CD4-positive, alpha-beta T cell treated with Interleukin-1 beta for 1 hour (primary cell): Measurements from ENCODE around the gene UGT1A6.
"Not testable (repeated sequence)": the region's sequence is repeated elsewhere in the genome, so short reads cannot be mapped to it uniquely, and the experiment has no call there.

Experiments used
- DNase-seq, 2 donors: peaks; one replicate each; pipeline ENCODE4 v3.0.0-alpha.2; 2020 to 2022

The UGT1A6 gene

DNA sequence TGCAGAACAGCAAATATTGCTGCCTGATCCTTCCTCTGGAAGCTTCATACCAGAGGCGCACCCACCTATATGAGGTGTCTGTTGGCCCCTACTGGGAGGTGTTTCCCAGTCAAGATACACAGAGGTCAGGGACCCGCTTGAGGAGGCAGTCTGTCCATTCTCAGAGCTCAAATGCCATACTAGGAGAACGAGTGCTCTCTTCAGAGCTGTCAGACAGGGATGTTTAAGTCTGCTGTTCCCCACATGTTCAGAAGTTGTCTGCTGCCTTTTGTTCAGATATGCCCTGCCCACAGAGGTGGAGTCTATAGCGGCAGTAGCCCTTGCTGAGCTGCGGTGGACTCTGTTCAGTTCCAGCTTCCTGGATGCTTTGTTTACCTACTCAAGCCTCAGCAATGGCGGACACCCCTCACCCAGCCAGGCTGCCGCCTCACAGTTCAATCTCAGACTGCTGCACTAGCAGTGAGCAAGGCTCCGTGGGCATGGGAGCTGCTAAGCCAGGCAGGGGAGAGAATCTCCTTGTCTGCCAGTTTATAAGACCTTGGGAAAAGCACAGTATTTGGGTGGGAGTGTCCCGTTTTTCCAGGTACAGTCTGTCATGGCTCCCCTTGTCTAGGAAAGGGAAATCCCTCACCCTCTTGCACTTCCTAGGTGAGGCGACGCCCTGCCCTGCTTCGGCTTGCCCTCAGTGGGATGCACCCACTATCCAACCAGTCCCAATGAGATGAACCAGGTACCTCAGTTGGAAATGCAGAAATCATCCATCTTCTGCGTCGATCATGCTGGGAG, 44.4 kb downstream of the UGT1A6 start:
- not testable (repeated sequence) for DNase-seq

DNA sequence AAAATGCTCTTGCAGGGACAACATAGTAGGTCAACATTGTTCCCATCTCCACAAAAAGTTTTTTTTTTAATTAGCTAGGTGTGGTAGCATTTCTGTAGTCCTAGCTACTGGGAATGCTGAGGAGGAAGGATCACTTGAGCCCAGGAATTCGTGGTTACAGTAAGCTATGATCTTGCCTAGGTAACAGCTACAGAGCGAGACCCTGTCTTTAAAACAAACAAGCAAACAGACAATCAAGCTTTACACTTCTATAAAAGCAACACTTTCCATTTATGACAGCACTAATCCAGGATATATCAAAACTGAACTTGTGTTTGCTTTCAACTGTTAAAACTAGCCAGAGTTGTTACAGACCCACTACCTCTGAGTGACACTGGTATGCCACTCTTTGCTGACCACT, 48.2 kb downstream of the UGT1A6 start:
- no peak for DNase-seq

DNA sequence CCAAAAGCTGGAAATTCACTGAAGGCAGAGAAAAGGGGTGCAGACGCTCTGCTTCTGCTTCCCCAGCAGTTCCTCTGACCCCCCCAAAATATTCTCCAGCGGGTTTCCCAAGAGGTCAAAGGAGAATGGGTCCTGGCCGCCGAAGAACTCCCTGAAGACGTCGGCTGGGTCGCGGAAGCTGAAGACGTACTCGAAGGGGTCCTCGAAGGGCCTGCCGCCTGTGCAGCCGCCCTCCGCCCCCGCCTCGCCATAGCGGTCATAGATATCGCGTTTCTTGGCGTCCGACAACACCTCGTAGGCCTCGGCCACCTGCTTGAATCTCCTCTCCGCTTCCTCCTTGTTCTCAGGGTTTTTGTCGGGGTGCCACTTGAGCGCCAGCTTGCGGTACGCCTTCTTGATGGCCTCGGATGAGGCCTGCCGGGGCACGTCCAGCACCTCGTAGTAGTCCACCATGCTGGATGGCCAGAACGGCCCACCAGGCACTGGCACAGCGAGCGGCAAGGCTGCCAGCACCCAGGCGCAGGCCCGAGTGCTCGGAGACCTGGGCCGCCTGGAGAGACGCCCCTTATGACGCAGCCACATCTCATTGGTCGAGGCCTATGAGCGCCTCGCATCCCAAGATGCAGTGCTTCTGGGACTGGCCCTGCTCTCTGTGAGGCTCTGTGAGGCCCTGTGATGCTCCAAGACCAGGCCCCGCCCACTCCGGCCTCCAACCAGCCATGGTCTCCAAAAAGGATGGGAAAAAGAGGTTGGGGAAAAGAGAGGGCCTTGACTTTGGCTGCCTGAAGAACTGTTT, 51.0 kb downstream of the UGT1A6 start:
- DNase-seq: no peak

DNA sequence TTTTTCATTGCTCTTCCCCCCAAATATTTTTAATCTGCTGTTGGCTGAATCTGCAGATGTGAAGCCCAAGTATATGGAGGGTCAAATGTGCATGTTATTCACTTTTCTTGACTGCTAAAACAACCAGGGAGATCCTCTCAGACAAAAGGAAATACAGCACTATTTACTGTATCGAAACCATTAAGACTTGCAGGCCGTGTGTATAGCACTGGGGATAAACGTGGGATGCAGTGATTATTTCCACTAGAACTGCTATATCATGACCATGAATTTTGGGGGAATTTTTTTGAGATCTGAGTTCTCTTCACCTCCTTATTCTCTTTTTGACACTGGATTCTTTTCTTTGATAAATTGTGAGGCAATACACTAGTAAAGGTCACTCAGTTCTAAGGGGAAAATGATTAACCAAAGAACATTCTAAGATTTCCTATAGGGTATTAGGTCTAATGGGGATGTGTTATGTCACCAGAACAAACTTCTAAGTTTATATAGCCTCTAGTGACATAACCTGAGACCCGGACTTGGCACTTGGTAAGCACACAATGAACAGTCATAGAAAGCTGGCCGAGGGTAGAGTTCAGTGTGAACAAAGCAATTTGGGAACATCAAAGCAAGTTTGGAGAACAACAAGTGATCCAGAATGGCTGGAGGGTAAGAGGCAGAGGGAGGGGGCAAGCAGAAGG, 52.5 kb downstream of the UGT1A6 start:
- no peak for DNase-seq

DNA sequence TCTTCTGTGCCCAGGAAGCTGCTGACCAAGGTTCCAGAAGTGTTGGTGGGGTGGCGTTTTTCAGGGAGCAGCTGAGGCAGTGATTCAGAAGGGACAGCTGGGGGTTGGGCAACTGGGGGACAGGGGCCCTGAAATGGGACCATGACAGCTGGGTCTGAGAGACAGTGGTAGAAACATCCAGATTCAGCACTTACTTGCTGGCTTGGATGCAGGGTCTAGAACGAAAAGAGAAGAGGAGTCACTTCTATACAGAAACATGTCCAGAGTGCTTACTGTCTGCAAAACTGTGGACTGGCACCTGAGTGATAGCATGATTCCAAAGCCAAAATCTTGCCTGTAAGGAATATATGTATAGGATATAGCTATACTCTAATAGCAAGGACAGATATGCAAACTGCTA, 53.1 kb downstream of the UGT1A6 start:
- DNase-seq: not testable (repeated sequence)

DNA sequence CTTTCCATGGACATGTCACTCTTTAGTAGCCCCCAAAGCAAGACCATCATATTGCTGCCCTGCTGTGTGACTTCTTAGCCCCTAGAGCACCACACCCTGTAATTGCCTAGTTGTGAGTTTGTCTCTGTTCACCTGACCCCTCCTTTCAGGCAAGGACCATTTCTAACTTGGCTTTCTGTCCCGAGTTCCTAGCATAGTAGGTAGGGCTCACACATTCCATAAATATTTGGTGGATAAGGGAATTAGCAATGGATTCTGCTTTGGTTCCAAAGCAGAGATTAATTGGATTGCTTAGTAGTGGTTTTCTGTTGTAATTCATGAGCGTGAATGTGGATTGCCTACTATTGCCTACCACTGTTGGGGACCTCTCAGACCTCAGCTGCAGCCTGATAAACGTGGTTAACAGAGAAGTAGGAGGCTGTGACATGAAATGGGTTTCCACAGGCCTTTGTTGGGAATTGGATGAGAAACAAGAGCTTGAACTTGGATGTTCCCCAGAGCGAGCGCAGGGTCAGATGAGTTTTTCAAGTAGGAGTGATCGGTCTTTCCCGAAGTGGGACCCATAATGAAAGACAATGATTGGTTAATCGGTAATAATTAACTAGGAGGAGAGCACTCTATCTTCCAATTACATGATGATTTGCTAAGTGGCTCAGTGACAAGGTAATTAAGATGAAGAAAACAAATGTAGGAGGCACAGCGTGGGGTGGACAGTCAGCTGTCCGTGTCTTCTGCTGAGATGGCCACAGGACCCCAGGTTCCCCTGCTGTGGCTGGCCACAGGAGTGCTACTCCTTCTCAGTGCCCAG, 54.0 kb downstream of the UGT1A6 start:
- DNase-seq: no peak

DNA sequence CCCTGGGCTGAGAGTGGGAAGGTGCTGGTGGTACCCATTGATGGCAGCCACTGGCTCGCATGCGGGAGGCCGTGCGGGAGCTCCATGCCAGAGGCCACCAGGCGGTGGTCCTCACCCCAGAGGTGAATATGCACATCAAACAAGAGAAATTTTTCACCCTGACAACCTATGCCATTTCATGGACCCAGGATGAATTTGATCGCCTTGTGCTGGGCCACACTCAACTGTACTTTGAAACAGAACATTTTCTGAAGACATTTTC, 54.5 kb downstream of the UGT1A6 start:
- no peak for DNase-seq

DNA sequence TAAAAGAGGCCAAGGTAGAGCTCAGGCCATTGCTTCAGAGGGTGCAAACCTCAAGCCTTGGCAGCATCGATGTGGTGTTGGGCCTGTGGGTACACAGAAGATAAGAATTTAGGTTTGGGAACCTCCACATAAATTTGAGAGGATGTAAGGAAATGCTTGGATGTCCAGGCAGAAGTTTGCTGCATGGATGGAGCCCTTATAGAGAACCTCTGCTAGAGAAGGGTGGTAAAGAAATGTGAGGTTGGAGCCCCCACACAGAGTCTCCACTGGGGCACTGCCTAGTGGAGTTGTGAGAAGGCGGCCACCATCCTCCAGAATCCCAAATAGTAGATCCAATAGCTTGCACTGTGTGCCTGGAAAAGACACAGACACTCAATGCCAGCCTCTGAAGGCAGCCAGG, 58.0 kb downstream of the UGT1A6 start:
- not testable (repeated sequence) for DNase-seq

DNA sequence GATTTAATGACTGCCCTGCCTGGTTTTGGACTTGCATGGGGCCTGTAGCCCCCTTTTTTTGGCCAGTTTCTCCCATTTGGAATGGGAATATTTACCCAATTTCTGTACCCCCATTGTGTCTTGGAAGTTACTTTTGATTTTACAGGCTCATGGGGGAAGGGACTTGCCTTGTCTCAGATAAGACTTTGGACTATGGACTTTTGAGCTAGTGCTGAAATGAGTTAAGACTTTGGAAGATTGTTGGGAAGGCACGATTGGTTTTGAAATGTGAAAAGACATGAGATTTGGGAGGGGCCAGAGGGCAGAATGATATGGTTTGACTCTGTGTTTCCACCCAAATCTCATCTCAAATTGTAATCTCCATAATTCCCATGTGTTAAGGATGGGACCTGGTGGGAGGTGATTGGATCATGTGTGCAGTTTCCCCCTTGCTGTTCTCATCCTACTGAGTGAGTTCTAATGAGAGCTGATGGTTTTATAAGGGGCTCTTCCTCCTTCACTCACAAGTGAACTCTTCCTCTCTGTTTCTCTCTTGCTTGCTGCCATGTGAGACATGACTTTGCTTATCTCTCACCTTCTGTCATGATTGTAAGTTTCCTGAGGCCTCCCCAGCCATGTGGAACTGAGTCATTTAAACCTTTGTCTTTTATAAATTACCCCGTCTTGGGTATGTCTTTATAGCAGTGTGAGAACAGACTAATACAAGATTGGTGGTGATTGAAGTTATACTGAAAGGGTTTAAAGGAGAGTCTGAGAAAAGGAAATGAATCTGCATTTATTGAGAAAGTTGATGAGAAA, 58.7 kb downstream of the UGT1A6 start:
- DNase-seq: not testable (repeated sequence)

DNA sequence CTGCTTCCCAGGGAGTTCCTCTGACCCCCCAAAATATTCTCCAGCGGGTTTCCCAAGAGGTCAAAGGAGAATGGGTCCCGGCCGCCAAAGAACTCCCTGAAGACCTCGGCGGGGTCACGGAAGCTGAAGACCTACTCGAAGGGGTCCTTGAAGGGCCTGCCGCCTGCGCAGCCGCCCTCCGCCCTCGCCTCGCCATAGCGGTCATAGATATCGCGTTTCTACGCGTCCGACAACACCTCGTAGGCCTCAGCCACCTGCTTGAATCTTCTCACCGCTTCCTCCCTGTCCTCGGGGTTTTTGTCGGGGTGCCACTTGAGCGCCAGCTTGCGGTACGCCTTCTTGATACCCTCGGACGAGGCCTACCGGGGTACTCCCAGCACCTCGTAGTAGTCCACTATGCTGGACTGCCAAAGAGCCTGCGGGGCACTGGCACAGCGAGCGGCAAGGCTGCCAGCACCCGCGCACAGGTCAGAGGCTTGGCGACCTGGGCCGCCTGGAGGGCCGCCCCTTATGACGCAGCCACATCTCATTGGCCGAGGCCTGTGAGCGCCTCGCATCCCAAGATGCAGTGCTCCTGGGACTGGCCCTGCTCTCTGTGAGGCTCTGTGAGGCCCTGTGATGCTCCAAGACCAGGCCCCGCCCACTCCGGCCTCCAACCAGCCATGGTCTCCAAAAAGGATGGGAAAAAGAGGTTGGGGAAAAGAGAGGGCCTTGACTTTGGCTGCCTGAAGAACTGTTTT, 62.4 kb downstream of the UGT1A6 start:
- no peak for DNase-seq

DNA sequence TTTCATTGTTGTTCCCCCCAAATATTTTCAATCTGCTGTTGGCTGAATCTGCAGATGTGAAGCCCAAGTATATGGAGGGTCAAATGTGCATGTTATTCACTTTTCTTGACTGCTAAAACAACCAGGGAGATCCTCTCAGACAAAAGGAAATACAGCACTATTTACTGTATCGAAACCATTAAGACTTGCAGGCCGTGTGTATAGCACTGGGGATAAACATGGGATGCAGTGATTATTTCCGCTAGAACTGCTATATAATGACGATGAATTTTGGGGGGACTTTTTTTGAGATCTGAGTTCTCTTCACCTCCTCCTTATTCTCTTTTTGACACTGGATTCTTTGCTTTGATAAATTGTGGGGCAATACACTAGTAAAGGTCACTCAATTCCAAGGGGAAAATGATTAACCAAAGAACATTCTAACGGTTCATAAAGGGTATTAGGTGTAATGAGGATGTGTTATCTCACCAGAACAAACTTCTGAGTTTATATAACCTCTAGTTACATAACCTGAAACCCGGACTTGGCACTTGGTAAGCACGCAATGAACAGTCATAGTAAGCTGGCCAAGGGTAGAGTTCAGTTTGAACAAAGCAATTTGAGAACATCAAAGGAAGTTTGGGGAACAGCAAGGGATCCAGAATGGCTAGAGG, 63.9 kb downstream of the UGT1A6 start:
- DNase-seq: no peak

DNA sequence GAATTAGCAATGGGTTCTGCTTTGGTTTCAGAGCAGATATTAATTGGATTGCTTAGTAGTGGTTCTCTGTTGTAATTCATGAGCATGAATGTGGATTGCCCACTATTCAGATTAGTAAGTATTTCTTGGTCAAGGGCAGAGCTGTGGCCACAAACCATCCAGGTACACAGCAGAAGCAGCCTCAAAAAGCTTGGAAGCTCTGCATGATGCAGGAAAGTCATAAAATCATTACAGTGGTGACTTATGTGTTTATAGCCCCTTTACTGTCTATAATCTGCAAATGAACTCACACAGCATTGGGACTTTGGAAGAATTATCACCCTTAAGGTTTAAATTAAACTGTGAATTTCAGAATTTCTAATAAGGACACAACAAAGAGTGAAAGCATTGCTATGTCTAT, 65.5 kb downstream of the UGT1A6 start:
- DNase-seq: no peak

DNA sequence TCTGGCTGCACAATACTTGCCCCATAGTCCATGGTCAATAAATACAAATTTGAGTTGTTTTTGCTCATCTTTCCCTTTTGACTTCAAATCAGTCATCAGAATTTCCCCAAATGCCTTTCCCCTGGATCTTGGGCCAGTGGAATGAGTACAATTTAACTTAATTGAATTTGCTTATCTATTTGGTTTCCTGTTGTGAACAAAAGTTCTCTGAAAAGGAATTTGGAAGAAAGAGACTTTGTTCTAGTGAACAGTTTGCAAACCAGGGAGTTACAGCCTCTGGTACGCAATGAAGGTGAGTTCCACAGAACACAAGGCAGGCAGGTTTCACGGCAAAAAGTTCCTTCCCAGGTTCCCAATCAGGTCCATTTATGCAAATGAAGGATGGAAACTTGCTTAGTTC, 66.2 kb downstream of the UGT1A6 start:
- DNase-seq: no peak

DNA sequence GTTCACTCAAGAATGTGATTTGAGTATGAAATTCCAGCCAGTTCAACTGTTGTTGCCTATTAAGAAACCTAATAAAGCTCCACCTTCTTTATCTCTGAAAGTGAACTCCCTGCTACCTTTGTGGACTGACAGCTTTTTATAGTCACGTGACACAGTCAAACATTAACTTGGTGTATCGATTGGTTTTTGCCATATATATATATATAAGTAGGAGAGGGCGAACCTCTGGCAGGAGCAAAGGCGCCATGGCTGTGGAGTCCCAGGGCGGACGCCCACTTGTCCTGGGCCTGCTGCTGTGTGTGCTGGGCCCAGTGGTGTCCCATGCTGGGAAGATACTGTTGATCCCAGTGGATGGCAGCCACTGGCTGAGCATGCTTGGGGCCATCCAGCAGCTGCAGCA, 67.4 kb downstream of the UGT1A6 start, which contains the start of gene UGT1A1:
UGT1A1 (plus strand) TSS at position 228 of the 400 bp plus-strand sequence; CDS start at position 246, 18 bp downstream.
- DNase-seq: no peak

DNA sequence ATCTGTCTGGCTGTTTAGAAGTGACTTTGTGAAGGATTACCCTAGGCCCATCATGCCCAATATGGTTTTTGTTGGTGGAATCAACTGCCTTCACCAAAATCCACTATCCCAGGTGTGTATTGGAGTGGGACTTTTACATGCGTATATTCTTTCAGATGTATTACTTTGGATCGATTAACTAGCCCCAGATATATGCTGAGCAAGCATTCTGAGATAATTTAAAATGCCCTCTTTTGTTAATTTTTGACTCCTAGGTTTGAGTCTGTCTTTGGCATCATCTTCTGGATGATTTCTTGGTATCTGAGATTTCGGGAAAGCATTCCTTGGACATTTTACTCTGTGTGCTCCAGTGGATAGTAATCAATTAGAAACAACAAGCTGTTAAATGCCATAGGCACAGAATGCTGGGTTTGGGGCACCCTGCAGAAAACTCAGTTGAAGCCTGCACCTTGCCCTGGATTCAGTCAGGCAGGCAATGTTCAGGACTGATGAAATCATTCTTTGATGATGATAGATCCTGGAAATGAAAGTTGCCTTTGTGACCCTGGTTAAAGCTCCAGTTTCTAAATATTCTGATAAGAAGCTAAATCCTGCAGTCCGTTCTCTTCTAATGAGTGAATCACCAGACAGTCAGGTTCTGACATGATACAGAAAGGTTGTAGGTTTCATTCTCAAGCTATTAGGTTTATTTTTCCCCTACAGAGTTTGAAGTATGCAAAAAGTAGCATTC, 68.5 kb downstream of the UGT1A6 start:
- DNase-seq: no peak

DNA sequence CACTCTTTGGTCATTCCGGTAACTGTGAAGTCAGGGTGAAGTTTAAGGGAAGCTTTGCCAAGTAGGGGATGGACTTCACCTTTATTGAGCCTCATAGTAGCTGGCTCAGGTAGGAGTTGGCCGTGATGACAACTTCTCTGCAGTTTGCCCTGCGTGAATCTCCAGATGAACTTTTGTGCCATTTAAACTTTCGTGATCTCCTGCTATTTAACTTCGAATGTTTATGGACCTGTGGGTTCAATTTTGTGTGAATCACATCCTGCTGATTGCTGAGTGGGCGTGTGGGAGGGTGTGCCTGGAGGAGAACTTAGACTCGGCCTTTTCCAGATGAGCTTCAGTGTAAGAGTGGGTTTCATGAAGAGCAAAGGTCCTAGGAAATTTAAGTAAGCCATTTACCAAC, 71.6 kb downstream of the UGT1A6 start:
- no peak for DNase-seq

DNA sequence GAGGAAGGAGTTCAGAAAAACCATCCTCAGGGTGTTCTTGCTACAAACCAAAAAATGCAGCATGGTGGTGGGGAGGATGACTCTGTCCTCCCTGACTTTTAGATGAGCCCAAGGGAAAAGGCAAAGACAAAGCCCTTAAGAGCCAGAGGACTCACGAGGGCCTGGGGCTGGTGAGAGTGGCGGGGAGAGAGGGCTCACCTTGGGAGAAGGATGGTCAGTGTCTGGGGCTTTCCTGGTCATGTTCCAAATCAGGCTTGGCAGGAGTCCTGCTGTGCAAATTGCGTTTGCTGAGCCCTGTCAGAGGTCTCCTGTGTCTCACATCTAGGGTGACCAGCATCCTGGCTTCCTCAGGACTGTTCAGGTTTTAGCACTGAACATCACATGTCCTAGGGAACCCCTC, 72.1 kb downstream of the UGT1A6 start:
- DNase-seq: no peak

DNA sequence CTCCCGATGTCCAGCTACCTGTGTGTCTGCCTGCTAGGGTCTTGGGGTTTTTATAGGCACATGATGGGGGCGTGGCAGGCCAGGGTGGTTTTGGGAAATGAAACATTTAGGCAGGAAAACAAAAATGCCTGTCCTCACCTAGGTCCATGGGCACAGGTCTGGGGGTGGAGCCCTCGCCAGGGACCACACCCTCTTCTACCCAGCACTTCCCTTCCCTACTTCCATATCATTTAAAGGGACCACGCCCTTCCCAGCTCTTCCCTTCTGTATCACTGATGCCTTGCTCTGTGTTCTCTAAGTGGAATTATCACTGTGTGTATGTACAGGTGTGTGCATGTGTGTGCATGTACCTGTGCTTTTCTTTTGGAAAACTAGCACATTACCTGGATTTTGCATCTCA, 73.7 kb downstream of the UGT1A6 start:
- DNase-seq: no peak

DNA sequence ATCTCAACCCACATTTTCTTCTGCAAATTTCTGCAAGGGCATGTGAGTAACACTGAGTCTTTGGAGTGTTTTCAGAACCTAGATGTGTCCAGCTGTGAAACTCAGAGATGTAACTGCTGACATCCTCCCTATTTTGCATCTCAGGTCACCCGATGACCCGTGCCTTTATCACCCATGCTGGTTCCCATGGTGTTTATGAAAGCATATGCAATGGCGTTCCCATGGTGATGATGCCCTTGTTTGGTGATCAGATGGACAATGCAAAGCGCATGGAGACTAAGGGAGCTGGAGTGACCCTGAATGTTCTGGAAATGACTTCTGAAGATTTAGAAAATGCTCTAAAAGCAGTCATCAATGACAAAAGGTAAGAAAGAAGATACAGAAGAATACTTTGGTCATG, 75.4 kb downstream of the UGT1A6 start:
- DNase-seq: no peak

DNA sequence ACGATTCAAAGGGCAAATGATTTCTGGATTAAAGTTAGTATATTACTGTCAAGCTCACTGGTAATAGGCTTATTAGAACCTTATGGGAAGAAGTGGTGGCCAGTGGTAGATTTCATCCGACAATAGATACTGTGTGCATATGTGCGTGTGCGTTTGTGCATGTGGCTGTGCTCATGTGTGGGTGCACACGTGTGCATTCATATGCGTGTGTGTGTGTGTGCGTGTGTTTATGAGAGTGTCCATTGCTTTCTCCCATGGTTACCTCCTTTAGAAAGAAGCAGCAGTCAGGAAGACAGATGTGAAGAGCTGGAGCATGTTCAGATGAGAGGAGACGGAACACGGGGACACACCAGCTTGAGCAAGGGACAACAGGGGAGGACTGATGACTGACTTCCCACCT, 76.6 kb downstream of the UGT1A6 start:
- no peak for DNase-seq
